ENCODE measurements around the gene SERTM1. TPM values are rescaled to one million over a fixed set of nuclear protein-coding genes. Genes with fewer than 3 reads are reported as not detected.

SERTM1 gene
- total and polyA plus RNA-seq, 2 of the 8 experiments (the other 6 are each of a cell fraction or from before 2014, with no cell fraction given), result 0.48 to 1.6 TPM

GRCh38 chr13:36696410-36697010 lies 22.7 kb downstream of the SERTM1 start (continued):
- TF ChIP-seq KDM5A (IDR thresholded peaks at IDR 0.05; ENCODE audit: low read length), result no peak
- TF ChIP-seq JUN (IDR thresholded peaks at IDR 0.05; ENCODE audit: low read depth, low read length), result no peak
- no peak for TF ChIP-seq TBP (IDR thresholded peaks at IDR 0.05; ENCODE audit: low read depth, low read length)
- no peak for TF ChIP-seq CREB1 (IDR thresholded peaks at IDR 0.05)
- TF ChIP-seq SIN3A (conservative IDR thresholded peaks at IDR 0.05 in 1 of 2, IDR thresholded peaks at IDR 0.05 in 1 of 2; ENCODE audit: low read depth in 1 of 2, low read length in 2 of 2), result no peak
- no peak for TF ChIP-seq SIRT6 (IDR thresholded peaks at IDR 0.05; ENCODE audit: low read length)
- no peak for TF ChIP-seq SUZ12 (IDR thresholded peaks at IDR 0.05; ENCODE audit: low read length)
- no peak for TF ChIP-seq ZNF274 (IDR thresholded peaks at IDR 0.05; ENCODE audit: borderline replicate concordance, extremely low read depth, low read length)
- no peak for TF ChIP-seq SAP30 (IDR thresholded peaks at IDR 0.05; ENCODE audit: insufficient read depth, insufficient replicate concordance, low read length)
